NOMO-1 treated with DMSO at 0.1 percent for 48 hours (cell line): ENCODE data around the gene C1QL2.

Experiments
- DNase-seq: peaks from one replicate; lab custom pipeline; 2025; ENCODE audit not compliant: unreplicated experiment; lab: John Stamatoyannopoulos, UW

Gene C1QL2

DNA sequence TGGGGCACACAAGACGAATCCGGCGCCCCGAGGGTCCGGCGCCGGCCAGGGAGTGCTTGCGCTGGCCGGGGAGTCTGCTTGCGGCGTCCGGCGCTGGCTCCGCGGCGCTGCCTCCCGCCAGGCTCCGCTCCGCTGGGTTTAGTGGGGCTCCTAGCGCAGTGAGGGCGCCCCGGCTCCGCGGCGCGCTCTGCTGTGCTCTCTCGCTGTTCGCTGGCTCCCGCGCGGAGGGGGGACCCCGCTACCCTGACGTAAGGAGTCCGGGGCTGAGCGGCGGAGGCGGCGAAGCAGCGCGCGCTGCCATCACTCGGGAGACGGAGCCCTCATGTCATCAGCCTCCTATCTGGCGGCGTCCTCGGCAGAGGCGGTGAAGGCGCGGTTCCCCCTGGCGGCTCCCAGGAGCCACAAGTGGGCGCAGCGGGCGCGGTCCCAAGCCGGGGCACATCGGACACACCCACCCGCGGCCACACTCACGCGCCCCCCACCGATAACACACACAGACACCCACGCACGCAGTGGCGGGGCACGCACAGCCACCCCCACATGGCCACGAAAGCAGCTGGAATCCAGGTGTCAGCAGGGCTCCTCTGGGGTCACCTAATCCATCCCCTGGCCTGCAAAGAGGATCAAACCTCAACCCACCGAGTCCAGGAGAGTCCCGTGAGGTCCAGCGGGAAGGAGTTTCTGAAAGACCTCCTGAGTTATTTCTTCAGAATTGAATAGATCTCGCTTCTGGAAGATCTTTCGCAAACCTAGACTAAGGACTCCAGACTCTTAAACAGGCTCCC lies at the start of gene C1QL2:
Gene C1QL2, minus strand, starts transcription at position 189 of the 785 bp plus-strand sequence. CDS start 482 bp downstream, outside the sequence.
- no peak for DNase-seq

DNA sequence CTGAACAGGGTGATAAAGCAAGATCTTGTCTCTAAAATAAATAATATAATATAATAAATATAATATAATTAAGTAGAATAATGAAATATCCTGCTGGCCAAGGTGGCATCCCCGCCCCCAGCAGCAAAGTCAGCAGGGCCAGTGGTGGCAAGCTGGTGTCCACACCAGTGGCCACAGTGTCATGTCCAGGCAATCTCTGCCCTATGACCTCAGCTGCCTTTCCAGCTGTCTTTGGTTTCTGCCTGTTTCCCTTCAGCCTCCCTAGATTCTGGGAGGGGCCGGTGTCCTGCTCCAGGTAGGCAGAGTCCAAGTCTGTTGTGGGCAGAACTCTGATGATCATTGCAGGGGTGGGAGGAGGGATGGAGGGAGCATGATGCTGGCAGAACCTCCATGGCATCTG lies 48.9 kb upstream of the C1QL2 start:
- no peak for DNase-seq

DNA sequence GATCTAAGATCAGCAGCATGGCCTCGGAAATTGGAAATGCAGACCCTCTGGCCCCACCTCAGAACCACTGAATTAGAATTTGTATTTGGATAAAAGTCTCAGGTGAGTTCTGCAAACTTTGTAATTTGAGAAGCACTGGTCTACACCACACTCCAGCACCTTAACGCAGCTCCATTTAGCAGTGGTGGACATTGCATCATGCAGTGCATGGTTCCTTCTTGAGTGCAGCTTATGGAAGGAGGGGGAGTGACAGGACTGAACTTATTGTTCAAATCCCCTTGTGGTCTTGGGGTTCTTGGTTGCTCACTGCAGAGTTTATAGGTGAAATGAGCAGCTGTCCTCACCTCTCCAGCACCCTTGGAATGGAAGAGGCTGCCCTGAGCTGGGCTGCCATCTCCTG lies 47.6 kb upstream of the C1QL2 start:
- no peak for DNase-seq

DNA sequence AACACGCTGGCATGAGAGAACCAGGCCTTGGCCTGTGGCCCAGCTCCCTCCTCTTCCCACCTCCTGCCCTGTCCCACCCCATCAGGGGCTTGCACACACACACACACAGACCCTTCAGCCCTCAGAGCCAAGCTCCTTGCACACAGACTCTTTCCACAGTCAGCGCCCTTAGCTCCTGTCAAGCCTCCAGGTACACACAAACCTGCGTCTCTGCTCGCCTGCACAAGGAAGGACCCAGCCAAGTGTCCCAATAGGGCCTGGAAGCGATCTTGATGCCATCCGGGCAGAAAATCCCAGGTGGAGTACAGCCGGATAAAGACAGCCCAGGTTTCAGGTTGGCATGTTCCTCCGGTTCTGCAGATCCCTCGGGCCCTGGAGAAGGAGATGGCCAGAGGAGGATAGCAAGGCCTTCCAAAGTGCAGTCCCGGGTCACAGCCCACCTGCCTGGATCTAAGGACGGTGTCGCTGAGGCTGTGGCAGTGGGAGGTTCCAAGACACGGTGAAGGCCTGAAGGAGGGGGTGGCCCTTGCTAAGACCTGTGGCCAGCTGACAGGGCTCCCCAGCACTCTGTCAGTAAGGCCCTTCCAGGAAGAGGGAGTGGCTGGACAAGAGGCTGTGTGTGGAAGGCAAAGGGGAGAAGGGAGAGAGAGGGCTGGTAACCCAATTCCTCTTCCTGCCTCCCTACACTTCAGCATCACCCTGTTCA lies 46.6 kb upstream of the C1QL2 start:
- no peak for DNase-seq

DNA sequence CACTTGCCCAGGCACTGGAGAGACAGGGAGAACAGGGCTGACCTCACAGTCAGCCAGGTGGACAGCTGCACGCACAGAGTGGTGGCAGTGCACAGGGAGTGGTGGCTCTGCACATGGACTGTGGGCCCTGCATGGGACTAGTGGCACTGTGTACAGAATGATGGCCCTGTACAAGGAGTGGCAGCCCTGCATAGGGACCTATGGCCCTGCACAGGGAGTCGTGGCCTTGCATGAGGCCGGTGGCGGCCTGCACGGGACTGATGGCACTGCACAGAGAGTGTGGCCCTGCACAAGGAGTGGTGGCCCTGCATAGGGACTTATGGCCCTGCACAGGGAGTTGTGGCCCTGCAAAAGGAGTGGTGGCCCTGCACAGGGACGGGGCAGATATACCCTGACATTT lies 46.0 kb upstream of the C1QL2 start:
- no peak for DNase-seq

DNA sequence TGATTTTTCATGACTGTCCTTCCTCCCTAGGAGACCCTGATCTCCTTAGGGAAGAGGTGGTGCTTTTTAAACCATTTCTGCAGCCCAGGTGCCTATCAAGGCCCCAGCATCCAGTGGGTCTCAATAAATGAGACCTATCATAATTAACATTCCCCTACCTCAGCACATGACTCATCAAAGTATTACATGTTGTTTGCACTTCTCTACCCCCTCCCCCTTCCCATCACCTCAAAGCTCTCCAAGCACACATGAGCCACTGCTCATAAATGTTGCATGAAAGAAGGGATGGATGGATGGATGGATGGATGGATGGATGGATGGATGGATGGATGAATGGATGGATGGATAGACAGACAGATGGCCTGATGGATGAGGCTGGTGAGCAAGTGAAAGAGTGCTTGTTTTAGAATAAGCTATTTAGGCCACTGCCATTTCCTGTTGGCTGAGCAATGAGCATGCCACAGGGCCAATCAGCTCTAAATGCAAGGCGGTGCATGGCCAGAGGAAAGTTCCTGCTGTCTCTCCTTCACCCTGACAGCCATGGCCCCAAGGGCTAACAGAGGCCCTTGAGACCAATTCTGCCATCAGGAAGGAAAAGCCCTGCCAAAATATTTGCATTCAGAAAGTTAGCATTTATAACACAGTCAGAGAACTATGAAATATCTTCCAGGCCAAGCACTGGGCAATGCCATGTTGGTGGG lies 44.2 kb upstream of the C1QL2 start:
- no peak for DNase-seq

DNA sequence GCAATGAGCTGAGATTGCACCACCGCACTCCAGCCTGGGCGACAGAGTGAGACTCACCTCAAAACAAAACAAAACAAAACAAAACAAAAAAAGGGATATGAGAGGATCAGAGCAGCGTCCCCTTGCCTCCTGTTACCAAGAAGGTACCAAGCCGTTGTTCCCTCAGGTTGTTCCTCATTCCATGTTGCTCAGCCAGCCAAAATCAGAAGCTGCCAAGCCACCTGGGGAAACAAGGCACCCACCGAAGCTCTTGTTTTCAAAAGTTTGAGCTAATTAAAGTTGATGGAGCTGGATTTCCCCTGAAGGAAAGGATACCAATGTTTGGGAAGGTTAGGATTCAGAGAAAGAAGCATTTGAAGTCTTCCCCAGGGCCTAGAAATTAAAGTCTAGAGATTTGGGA lies 43.3 kb upstream of the C1QL2 start:
- DNase-seq = no peak

DNA sequence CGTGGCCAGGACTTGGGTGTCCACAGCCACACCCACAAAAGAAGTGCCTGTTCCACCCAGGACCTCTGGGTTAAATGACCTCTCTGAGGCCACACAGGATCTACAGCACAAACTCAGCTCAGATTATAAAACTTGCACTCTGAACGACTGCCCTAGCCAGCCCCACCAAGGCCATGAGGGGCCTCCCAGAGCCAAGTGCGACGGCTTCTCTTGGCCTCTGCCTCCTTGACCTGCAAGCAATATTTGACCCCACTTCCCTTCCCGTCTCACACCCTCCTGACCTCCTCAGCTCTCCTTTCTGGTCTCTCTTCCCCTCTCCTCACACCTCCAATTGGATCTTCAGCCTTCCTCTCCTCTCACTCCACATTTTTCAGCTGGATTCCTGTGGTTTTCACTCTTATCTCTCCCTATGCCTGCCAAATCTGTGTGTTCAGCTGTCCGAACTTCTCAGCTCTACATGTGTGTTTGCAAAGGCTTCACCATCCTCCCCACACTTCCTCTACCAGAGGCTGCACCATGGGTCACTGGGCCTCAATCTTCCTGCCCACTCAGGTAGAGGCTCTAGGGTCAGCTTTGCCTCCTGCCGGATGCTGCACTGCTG lies 39.8 kb upstream of the C1QL2 start:
- no peak for DNase-seq

DNA sequence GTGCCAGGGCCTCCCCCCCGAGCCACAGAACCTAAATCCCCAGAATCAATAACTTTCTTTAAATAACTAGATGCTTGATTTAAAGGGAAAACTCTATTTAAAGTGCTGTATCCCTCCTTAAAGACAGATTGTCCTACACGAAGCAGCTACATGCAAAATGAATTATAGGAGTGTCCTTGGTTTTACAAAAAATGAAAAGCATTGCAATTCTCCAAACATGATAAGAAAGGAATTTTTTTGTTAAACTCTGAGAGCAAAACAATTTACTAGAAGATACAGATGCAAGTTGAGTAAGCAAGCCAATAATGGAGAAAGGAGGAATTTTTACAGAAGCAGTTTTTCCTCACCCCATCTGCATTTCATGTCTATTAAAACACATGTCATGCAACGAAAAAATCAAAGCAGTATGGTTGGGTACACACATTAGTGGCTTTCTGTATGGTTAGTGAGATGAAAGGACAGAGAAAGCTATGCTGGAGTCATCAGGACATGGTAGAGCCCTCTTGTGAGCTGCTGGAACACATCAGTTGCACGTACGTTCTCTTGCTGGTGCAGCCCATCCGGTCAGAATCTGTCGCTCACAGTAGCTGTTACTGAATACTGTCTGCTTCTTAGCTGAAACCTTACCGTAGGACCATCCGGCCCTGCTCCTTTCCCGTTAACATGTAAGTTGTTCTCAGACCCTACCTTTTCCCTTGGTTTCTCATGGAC lies 39.1 kb upstream of the C1QL2 start:
- DNase-seq = no peak

DNA sequence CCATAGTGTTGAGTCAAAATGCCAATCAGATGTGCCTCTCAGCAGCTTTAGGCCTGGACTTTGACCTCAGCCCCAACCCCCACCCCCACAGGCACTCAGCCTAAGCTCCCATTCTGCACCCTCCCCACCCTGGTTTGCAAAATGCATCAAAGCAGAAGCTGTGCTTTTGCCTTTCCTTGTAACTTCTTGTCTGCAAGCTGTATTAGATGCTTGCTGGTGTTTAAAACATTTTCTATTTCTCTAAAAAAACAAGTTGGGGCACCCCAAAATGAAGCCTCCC lies 38.5 kb upstream of the C1QL2 start:
- DNase-seq = no peak

DNA sequence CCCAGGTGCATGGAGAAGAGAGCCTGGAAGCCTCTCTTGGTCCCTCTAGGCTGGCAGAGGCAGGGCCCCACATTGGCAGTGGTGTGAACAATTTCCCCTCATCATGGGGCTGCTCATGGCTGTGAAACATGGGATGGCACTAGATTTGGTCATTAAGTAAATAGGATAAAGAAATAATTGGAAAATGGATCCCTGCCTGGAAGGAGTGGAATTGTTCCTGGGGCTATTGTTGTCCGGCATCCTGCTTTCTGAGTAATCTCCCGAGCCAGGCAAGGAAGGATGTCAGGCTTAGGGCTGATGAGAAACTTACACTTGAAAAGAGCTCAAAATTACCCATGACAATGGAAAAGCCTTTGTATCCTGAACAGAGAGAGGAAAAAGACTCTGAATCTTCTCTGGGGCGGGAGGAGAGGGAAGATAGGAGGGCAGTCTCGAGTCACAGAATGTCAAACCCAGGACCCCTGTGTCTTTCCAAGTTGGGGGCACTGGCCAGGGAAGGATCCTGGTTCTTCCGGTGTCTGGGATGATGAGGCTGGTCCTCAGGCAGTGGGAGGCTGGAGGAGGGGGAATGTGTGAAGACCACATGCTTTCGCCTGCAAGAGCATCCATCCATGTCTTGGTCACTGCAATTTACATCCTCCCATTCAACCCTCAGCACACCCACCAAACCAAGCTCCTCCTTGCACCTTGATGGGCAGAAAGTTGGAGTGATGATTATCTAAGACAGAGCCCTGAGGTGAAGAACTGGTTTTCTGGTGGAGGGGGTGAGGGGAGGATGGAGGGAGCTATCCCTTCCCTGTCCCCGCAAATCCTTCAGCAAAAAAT lies 38.0 kb upstream of the C1QL2 start:
- DNase-seq = no peak

DNA sequence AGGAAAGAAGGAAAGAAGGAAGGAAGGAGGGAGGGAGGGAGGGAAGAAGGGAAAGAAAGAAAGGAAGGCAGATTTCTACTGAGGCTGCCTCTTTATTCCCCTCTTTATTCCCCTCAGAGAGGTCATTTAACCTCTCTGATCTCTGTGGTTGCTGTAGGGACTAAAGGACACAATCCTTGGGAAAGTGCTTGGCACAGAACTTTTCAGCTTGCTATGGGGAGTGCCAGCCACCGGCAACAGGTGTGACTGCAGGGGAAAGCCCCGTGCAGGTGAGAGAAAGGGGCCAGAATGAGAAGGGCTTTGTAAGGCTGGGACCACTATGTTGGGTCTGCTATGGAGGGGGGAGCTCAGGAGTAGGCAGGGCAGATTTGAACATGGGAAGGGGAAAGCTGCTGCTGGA lies 37.3 kb upstream of the C1QL2 start:
- no peak for DNase-seq

DNA sequence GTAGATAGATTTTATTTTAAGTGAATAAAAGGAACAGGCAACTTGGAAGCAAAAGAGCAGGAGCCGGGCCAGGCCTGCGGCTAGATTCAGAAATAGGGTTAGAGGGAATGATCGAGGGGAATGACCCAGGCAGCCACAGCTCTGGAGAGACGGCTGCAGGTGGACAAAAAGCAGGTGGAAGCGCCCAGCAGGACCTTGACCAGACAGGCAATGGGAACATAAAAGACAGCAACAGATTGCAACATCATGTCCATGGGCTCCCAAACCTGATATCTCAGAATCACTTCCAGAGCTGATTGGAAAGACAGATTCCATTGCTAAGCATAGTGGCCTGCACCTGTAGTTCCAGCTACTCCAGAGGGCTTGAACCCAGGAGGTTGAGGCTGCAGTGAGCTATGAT lies 36.5 kb upstream of the C1QL2 start:
- no peak for DNase-seq

DNA sequence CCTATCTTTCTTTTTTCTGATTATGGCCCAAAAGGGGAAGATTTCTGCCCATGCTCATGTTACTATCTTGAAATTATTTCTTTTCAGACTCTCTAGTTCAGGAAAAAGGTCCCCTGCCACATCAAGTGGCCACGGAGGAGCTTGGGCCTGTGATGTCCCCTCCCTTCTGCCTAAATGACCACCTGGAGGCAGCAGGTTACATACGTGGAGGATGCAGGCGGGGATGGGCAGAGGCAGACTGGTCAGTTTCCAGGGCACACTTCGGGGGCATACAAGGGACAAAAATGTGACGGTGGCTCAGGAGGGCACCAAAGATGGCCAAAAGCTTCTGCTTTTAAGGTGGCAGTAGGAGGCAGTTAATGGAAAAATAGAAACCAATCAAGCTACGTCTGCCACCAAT lies 34.3 kb upstream of the C1QL2 start:
- no peak for DNase-seq

DNA sequence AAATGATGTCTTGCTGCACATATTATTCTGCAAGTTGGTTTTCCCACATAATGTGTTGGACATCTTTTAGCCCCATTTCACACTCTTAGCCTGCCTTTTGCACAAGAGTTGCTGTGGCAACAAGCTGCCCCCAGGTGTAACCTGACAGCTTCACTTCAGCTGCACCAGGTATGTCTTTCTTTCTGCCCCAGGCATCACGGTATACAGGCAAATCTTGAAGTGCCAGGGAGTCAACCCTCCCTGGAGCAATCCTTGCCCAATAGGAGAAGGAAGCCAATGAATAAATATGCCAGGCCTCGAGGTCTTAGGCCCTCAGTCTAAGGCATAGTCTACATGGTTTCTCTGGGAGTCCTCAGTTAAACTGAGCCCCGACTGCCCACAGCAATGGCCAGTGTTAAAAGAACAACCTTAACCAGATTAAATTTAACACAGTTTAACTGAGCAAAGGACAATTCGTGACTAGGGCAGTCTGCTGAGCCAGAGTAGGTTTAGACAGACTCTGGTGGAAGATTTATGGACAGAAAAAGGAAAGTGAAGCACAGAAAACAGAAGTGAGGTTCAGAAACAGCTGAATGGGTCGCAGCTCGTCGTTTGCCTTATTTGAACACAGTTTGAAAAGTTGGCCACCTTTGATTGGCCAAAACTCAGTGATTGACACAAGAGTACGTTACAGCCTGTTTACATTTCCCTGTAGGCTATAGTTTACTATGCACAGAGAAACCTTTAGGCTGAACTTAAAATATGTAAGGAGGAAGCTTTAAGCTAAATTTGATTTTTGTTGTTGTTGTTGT lies 32.0 kb upstream of the C1QL2 start:
- peak; percentile 70 for DNase-seq

DNA sequence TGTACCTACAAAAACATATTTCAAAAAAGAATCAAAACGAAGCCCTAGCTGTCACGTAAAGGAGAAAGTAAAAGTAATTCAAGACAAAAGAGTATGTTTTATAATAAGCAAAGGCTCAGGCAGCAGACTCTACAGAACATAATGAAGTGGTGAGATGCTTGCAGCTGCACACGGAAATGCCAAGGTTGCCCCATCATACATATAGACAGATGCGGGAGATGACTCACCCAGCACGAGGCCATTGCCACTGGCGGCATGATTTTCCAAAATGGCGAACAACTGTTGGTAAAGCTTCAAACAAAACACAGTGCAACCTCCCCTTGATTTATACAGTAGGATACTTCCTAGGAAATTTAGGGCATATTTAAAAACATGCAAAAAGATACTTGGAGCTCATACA lies 26.0 kb upstream of the C1QL2 start:
- peak; percentile 25 for DNase-seq

DNA sequence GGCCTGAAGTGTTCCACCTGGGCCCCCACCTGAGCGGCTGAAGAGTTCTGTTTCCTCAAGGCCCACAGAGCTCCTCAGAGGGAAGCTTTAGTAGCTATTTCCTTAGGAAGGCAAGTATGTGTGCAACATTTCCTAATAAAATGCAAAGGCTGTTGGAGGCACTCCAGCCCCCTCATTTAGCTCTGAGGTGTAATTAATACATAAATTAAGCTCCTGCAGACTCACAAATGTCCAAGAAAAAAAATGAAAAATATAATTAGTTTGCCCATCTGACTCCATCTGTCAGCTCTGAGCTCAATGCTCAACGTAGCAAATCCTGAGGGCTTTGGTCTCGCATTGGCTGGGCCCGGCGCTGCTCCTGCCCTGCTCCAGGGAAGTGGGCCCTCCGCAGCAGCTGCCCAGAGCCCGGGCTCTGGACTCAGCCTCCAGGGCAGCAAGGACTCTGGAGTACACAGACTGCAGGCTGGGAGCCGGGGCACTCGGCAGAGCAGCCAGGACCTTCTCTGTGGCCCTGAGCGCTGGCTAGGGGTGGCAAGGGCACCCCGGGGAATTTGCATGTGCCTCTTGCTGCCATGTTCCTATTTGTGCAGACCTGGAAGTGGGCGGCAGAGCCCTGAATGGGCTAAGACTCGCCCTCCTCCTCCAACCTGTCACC lies 23.4 kb upstream of the C1QL2 start:
- no peak for DNase-seq

DNA sequence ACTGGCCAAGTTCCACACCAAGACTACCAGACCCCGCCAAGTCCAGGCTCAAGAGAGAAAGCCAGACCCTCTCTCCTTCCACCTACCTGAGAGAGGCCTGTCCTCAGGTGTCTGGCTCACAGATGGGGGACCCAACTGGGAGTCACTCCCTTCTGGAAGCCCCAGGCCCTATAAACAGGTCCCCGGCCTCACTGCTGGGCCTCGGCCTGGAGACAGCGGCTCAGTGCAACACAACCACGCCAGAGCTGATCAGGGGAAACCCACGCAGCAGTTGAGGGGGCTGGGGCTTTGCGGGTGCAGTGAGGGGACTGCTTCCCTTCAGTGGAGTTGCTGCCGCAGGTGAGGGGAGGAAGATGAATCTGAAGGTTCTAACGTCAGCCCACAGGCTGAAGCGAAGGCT lies 22.8 kb upstream of the C1QL2 start:
- DNase-seq = no peak

DNA sequence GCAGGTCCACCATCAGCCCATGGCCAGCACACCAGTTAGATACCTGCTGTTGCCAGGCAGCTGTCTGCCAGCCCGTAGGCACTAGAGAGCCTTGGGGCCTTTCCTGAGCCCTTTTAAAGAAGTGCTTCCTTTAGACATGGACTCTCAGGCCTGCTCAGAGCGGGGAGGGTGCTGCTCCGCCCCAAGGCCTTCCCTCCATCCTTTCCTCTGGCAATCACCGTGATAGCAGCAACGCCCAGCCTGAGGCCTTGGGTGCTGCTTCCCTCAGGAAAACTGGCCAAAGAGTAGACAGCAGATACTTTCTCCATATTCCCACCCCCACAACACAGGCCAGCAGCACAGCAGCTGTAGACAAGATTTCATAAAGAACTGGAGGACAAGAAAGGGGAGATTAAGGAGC lies 22.3 kb upstream of the C1QL2 start:
- no peak for DNase-seq
